Measurements from ENCODE around the gene TENM4.

GRCh38 chr11:79054636-79055035 lies 386.2 kb downstream of the TENM4 start:
- no peak for TF ChIP-seq REST (IDR thresholded peaks at IDR 0.05; ENCODE audit: insufficient read depth in 1 of 2, low read depth in 2 of 2, low read length in 2 of 2)
- TF ChIP-seq POLR2AphosphoS5 (IDR thresholded peaks at IDR 0.05; ENCODE audit: low read depth, low read length): no peak
- TF ChIP-seq FOXP2 (optimal IDR thresholded peaks at IDR 0.05; ENCODE audit: borderline replicate concordance, extremely low read depth, extremely low read length, insufficient read depth): no peak
- no peak for TF ChIP-seq TAF1 (IDR thresholded peaks at IDR 0.05; ENCODE audit: borderline replicate concordance, insufficient read depth, low read length)
